ENCODE data around the gene EHBP1. TPM values are rescaled to one million over a fixed set of nuclear protein-coding genes. Genes with fewer than 3 reads are reported as not detected.

EHBP1 gene
- polyA plus RNA-seq, 1 of the 3 experiments (the other 2 are of a cell fraction) = 62.7 TPM

DNA sequence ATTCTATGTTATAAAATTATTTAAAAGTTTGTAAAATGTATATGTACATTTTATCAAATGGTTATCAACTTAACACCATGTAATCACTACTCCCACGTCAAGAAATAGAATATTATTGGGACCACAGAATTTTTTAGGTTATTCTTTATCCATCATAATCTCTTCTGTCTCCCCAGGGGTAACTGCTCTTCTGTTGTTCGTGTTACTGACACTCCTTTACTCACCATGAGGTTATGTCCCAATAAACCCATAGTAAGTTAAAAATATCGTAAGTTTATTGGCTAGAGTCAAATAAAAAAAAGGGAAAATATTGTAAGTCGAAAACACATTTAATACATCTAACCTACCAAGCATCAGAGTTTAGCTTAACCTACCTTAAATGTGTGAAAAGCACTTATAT lies 359.1 kb downstream of the EHBP1 start:
- POLR2A ChIA-PET = no interaction called here
- Histone ChIP-seq H3F3A (replicated peaks; ENCODE audit: insufficient read depth) (no peaks in the 10 kb centered on the region), H3K36me3 (replicated peaks in 1 of 2; ENCODE audit: control insufficient read depth in 1 of 2, insufficient read depth in 2 of 2, low read length in 1 of 2) (no peaks in the 10 kb centered on the region), H4K20me1 (ENCODE audit: insufficient read depth) (no peaks in the 10 kb centered on the region; the same call in 1 of the 2 replicates), H3K4me1 (ENCODE audit: control insufficient read depth in 1 of 2, insufficient read depth in 2 of 2, low read depth in 1 of 2, low read length in 1 of 2) (no peaks in the 10 kb centered on the region), H3K9ac (no peak overlapping the region), H2AFZ (ENCODE audit: low read depth) (no peak overlapping the region), H3K9me2 (no peaks in the 10 kb centered on the region), H3K27me3 (ENCODE audit: insufficient read depth) (peaks cover 31% of the 10 kb centered on the region), H3K4me2 (no peak overlapping the region), H3K79me2 (ENCODE audit: insufficient read depth) (no peaks in the 10 kb centered on the region), H3K9me3 (no peaks in the 10 kb centered on the region), H3K27ac (ENCODE audit: low read depth in 2 of 2, low read length in 1 of 2) (no peak overlapping the region), H3K4me3 (ENCODE audit: low read depth in 2 of 2, low read length in 1 of 2) (no peak overlapping the region)
- no peak for DNase-seq
- CTCF ChIA-PET = no interaction called here
- WGBS (ENCODE audit: low lambda C conversion rate) = 10% methylated on average over 4 of the region's 4 CpGs
- TF ChIP-seq TEAD4 (IDR thresholded peaks at IDR 0.05; ENCODE audit: borderline replicate concordance, insufficient read depth) = no peak
- TF ChIP-seq RFX5 (IDR thresholded peaks at IDR 0.05; ENCODE audit: low read length) = no peak
- no peak for TF ChIP-seq MEF2A (IDR thresholded peaks at IDR 0.05; ENCODE audit: borderline replicate concordance, low read depth)
- TF ChIP-seq RAD21 (IDR thresholded peaks at IDR 0.05; ENCODE audit: low read length) = no peak
- TF ChIP-seq NFIC (IDR thresholded peaks at IDR 0.05; ENCODE audit: borderline replicate concordance) = no peak
- no peak for TF ChIP-seq GATA2 (CRISPR knock-in tag; IDR thresholded peaks at IDR 0.05)
- TF ChIP-seq EP300 (IDR thresholded peaks at IDR 0.05; ENCODE audit: borderline replicate concordance in 1 of 2, low read depth in 1 of 2, low read length in 1 of 2) = no peak
- TF ChIP-seq, protein P1, sequence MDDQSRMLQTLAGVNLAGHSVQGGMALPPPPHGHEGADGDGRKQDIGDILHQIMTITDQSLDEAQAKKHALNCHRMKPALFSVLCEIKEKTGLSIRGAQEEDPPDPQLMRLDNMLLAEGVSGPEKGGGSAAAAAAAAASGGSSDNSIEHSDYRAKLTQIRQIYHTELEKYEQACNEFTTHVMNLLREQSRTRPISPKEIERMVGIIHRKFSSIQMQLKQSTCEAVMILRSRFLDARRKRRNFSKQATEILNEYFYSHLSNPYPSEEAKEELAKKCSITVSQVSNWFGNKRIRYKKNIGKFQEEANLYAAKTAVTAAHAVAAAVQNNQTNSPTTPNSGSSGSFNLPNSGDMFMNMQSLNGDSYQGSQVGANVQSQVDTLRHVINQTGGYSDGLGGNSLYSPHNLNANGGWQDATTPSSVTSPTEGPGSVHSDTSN (IDR thresholded peaks at IDR 0.05) = no peak
- no peak for TF ChIP-seq MXI1 (IDR thresholded peaks at IDR 0.05; ENCODE audit: low read depth, low read length)

DNA sequence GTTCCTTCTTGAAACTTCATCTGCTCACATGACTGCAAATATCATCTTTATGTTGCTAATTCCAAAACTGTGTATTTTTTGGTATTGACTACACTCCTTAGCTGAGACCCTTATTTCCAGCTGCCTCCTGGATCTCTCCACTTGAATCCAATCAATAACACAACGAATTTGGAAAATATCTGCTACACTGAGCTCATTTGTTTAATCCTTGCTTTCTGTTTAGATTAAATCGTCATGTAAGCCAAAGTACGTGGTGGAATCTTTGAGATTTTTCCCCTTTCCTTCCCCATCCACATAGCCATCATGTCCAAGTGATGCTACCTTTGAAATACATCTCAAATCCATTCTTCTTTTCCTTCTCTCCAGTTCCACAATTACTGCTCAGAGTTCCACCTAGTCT lies 360.8 kb downstream of the EHBP1 start:
- H3K27ac ChIP-seq (ENCODE audit: low read depth in 2 of 2, low read length in 1 of 2) = no peak overlapping the region
- no peak overlapping the region for H3K9ac ChIP-seq
- no peaks in the 10 kb centered on the region for H3F3A ChIP-seq (replicated peaks; ENCODE audit: insufficient read depth)
- H4K20me1 ChIP-seq (ENCODE audit: insufficient read depth) = no peaks in the 10 kb centered on the region
- no peak overlapping the region for H2AFZ ChIP-seq (ENCODE audit: low read depth)
- no peaks in the 10 kb centered on the region for H3K79me2 ChIP-seq (ENCODE audit: insufficient read depth)
- 25% methylated on average over 3 of the region's 3 CpGs for WGBS (ENCODE audit: low lambda C conversion rate)
- no peak overlapping the region for H3K4me2 ChIP-seq
- ChIA-PET POLR2A (no interaction called here), CTCF (no interaction called here)
- H3K4me3 ChIP-seq (ENCODE audit: low read depth in 2 of 2, low read length in 1 of 2) = no peak overlapping the region
- no peaks in the 10 kb centered on the region for H3K36me3 ChIP-seq (replicated peaks in 1 of 2; ENCODE audit: control insufficient read depth in 1 of 2, insufficient read depth in 2 of 2, low read length in 1 of 2)
- H3K4me1 ChIP-seq (ENCODE audit: control insufficient read depth in 1 of 2, insufficient read depth in 2 of 2, low read depth in 1 of 2, low read length in 1 of 2) = no peaks in the 10 kb centered on the region
- no peaks in the 10 kb centered on the region for H3K9me2 ChIP-seq
- no peaks in the 10 kb centered on the region for H3K9me3 ChIP-seq
- H3K27me3 ChIP-seq (ENCODE audit: insufficient read depth) = peaks cover 19% of the 10 kb centered on the region; the same call in 1 of the 2 replicates
- TF ChIP-seq SMC3 (IDR thresholded peaks at IDR 0.05; ENCODE audit: low read depth, low read length) (no peak), MXI1 (IDR thresholded peaks at IDR 0.05; ENCODE audit: low read depth, low read length) (no peak), POLR2AphosphoS5 (IDR thresholded peaks at IDR 0.05; ENCODE audit: low read depth, low read length) (no peak), TCF12 (IDR thresholded peaks at IDR 0.05) (no peak), TAF1 (IDR thresholded peaks at IDR 0.05; ENCODE audit: borderline replicate concordance, low read depth, low read length) (no peak), GATA2 (CRISPR knock-in tag; IDR thresholded peaks at IDR 0.05) (no peak), ELF1 (IDR thresholded peaks at IDR 0.05) (no peak), FOXJ3 (CRISPR knock-in tag; IDR thresholded peaks at IDR 0.05) (no peak), SIN3A (IDR thresholded peaks at IDR 0.05; ENCODE audit: borderline replicate concordance, low read depth, low read length) (no peak), GABPA (IDR thresholded peaks at IDR 0.05; ENCODE audit: low read depth) (no peak), MEF2A (IDR thresholded peaks at IDR 0.05; ENCODE audit: borderline replicate concordance, low read depth) (no peak), TEAD4 (IDR thresholded peaks at IDR 0.05; ENCODE audit: borderline replicate concordance, insufficient read depth) (no peak), NFIC (IDR thresholded peaks at IDR 0.05; ENCODE audit: borderline replicate concordance) (no peak)
- TF ChIP-seq, protein P2, sequence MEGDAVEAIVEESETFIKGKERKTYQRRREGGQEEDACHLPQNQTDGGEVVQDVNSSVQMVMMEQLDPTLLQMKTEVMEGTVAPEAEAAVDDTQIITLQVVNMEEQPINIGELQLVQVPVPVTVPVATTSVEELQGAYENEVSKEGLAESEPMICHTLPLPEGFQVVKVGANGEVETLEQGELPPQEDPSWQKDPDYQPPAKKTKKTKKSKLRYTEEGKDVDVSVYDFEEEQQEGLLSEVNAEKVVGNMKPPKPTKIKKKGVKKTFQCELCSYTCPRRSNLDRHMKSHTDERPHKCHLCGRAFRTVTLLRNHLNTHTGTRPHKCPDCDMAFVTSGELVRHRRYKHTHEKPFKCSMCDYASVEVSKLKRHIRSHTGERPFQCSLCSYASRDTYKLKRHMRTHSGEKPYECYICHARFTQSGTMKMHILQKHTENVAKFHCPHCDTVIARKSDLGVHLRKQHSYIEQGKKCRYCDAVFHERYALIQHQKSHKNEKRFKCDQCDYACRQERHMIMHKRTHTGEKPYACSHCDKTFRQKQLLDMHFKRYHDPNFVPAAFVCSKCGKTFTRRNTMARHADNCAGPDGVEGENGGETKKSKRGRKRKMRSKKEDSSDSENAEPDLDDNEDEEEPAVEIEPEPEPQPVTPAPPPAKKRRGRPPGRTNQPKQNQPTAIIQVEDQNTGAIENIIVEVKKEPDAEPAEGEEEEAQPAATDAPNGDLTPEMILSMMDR (IDR thresholded peaks at IDR 0.05) = no peak
- TF ChIP-seq, protein P3, sequence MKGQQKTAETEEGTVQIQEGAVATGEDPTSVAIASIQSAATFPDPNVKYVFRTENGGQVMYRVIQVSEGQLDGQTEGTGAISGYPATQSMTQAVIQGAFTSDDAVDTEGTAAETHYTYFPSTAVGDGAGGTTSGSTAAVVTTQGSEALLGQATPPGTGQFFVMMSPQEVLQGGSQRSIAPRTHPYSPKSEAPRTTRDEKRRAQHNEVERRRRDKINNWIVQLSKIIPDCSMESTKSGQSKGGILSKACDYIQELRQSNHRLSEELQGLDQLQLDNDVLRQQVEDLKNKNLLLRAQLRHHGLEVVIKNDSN (IDR thresholded peaks at IDR 0.05; ENCODE audit: borderline replicate concordance, low read depth) = no peak
- TF ChIP-seq, protein P4, sequence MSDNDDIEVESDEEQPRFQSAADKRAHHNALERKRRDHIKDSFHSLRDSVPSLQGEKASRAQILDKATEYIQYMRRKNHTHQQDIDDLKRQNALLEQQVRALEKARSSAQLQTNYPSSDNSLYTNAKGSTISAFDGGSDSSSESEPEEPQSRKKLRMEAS (IDR thresholded peaks at IDR 0.05; ENCODE audit: low read depth) = no peak
- TF ChIP-seq, protein P5, sequence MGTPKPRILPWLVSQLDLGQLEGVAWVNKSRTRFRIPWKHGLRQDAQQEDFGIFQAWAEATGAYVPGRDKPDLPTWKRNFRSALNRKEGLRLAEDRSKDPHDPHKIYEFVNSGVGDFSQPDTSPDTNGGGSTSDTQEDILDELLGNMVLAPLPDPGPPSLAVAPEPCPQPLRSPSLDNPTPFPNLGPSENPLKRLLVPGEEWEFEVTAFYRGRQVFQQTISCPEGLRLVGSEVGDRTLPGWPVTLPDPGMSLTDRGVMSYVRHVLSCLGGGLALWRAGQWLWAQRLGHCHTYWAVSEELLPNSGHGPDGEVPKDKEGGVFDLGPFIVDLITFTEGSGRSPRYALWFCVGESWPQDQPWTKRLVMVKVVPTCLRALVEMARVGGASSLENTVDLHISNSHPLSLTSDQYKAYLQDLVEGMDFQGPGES (IDR thresholded peaks at IDR 0.05; ENCODE audit: low read depth, low read length) = no peak
- TF ChIP-seq, protein P6, sequence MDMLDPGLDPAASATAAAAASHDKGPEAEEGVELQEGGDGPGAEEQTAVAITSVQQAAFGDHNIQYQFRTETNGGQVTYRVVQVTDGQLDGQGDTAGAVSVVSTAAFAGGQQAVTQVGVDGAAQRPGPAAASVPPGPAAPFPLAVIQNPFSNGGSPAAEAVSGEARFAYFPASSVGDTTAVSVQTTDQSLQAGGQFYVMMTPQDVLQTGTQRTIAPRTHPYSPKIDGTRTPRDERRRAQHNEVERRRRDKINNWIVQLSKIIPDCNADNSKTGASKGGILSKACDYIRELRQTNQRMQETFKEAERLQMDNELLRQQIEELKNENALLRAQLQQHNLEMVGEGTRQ (IDR thresholded peaks at IDR 0.05; ENCODE audit: borderline replicate concordance, low read depth, low read length) = no peak
- DNase-seq = no peak
